Measurements from ENCODE around the gene LMNA. TPM values are rescaled to one million over a fixed set of nuclear protein-coding genes. Genes with fewer than 3 reads are reported as not detected.
"Not testable (repeated sequence)": the region's sequence is repeated elsewhere in the genome, so short reads cannot be mapped to it uniquely, and the experiment has no call there.

LMNA gene
- total RNA-seq, 1 donor from 2014 or later, result 246 TPM

- Mint-ChIP-seq H3K4me1 (ENCODE audit: low read depth) (peaks cover 56% of the 10 kb centered on the region), H3K36me3 (ENCODE audit: low read depth) (peaks cover 19% of the 10 kb centered on the region), H3K27ac (peak overlapping the region; percentile 84), H3K27me3 (ENCODE audit: low read depth) (no peaks in the 10 kb centered on the region), H3K9me3 (no peaks in the 10 kb centered on the region), H3K4me3 (ENCODE audit: low read depth) (peak overlapping the region; percentile 13)
- DNase-seq (ENCODE audit: low spot score), result no peak
- intact Hi-C loops (cut with micrococcal nuclease), result loop anchor here (10.0 kb wide), 1 partner anchor 382 kb away; the partner anchor contains the start of gene MEF2D
These were observed 8.2 kb downstream of the LMNA start for GRCh38 chr1:156122519-156123355.

GRCh38 chr1:156123356-156124196 lies 9.1 kb downstream of the LMNA start:
- no peaks in the 10 kb centered on the region for H3K9me3 Mint-ChIP-seq
- no peaks in the 10 kb centered on the region for H3K27me3 Mint-ChIP-seq (ENCODE audit: low read depth)
- H3K27ac Mint-ChIP-seq, result peak overlapping the region; percentile 84
- peaks cover 58% of the 10 kb centered on the region for H3K4me1 Mint-ChIP-seq (ENCODE audit: low read depth)
- peaks cover 19% of the 10 kb centered on the region for H3K36me3 Mint-ChIP-seq (ENCODE audit: low read depth)
- H3K4me3 Mint-ChIP-seq (ENCODE audit: low read depth), result peak overlapping the region; percentile 13
- intact Hi-C loops (cut with micrococcal nuclease), result loop anchor here (10.0 kb wide), 1 partner anchor 381 kb away; the partner anchor contains the start of gene MEF2D
- DNase-seq (ENCODE audit: low spot score), result no peak

- DNase-seq (ENCODE audit: low spot score), result no peak
These were observed 10.3 kb downstream of the LMNA start for GRCh38 chr1:156124557-156125483.

GRCh38 chr1:156125544-156125943 lies 11.0 kb downstream of the LMNA start:
- DNase-seq (ENCODE audit: low spot score); H3K9me3 Mint-ChIP-seq; H3K27me3 Mint-ChIP-seq (ENCODE audit: low read depth): not testable (repeated sequence)
- H3K4me3 Mint-ChIP-seq (ENCODE audit: low read depth), result peak overlapping the region; percentile 47
- peaks cover 23% of the 10 kb centered on the region for H3K36me3 Mint-ChIP-seq (ENCODE audit: low read depth)
- peak overlapping the region; percentile 84 for H3K27ac Mint-ChIP-seq
- intact Hi-C loops (cut with micrococcal nuclease), result loop anchor here (10.0 kb wide), 1 partner anchor 379 kb away; the partner anchor contains the start of gene MEF2D
- peaks cover 65% of the 10 kb centered on the region for H3K4me1 Mint-ChIP-seq (ENCODE audit: low read depth)

More at GRCh38 chr1:156124557-156125483, 10.3 kb downstream of the LMNA start:
- H3K4me3 Mint-ChIP-seq (ENCODE audit: low read depth), result peak overlapping the region; percentile 47
- H3K4me1 Mint-ChIP-seq (ENCODE audit: low read depth), result peaks cover 67% of the 10 kb centered on the region
- intact Hi-C loops (cut with micrococcal nuclease), result loop anchor here (10.0 kb wide), 1 partner anchor 380 kb away; the partner anchor contains the start of gene MEF2D
- peak overlapping the region; percentile 84 for H3K27ac Mint-ChIP-seq
- no peaks in the 10 kb centered on the region for H3K27me3 Mint-ChIP-seq (ENCODE audit: low read depth)
- no peaks in the 10 kb centered on the region for H3K9me3 Mint-ChIP-seq
- peaks cover 23% of the 10 kb centered on the region for H3K36me3 Mint-ChIP-seq (ENCODE audit: low read depth)

GRCh38 chr1:156126043-156126629 lies 11.6 kb downstream of the LMNA start:
- peak overlapping the region; percentile 60 for H3K4me3 Mint-ChIP-seq (ENCODE audit: low read depth)
- peak; percentile 70 for DNase-seq (ENCODE audit: low spot score)
- intact Hi-C loops (cut with micrococcal nuclease), result loop anchor here (1.0 to 10.0 kb wide), 2 partner anchors 12 to 379 kb away; partner anchors contain the start of genes LMNA and MEF2D
- H3K27me3 Mint-ChIP-seq (ENCODE audit: low read depth), result no peaks in the 10 kb centered on the region
- H3K36me3 Mint-ChIP-seq (ENCODE audit: low read depth), result peaks cover 23% of the 10 kb centered on the region
- no peaks in the 10 kb centered on the region for H3K9me3 Mint-ChIP-seq
- peaks cover 64% of the 10 kb centered on the region for H3K4me1 Mint-ChIP-seq (ENCODE audit: low read depth)
- peak overlapping the region; percentile 91 for H3K27ac Mint-ChIP-seq

GRCh38 chr1:156126630-156127534 lies 12.4 kb downstream of the LMNA start:
- Mint-ChIP-seq H3K36me3 (ENCODE audit: low read depth) (peaks cover 28% of the 10 kb centered on the region), H3K9me3 (no peaks in the 10 kb centered on the region), H3K4me1 (ENCODE audit: low read depth) (peaks cover 64% of the 10 kb centered on the region), H3K27me3 (ENCODE audit: low read depth) (no peaks in the 10 kb centered on the region), H3K4me3 (ENCODE audit: low read depth) (peak overlapping the region; percentile 60), H3K27ac (peak overlapping the region; percentile 91)
- intact Hi-C loops (cut with micrococcal nuclease), result loop anchor here (1.0 to 10.0 kb wide), 4 partner anchors 13 to 378 kb away; partner anchors contain the start of genes LMNA and MEF2D
- peak; percentile 85 for DNase-seq (ENCODE audit: low spot score)

- intact Hi-C loops (cut with micrococcal nuclease), result loop anchor here (10.0 kb wide), 1 partner anchor 377 kb away; the partner anchor contains the start of gene MEF2D
- no peak for DNase-seq (ENCODE audit: low spot score)
- Mint-ChIP-seq H3K36me3 (ENCODE audit: low read depth) (peaks cover 30% of the 10 kb centered on the region), H3K27ac (peak overlapping the region; percentile 52), H3K4me1 (ENCODE audit: low read depth) (peaks cover 62% of the 10 kb centered on the region), H3K27me3 (ENCODE audit: low read depth) (no peaks in the 10 kb centered on the region), H3K4me3 (ENCODE audit: low read depth) (peak overlapping the region; percentile 30), H3K9me3 (no peaks in the 10 kb centered on the region)
These were observed 13.8 kb downstream of the LMNA start for GRCh38 chr1:156128308-156128653.

- peak overlapping the region; percentile 52 for H3K27ac Mint-ChIP-seq
- H3K9me3 Mint-ChIP-seq, result no peaks in the 10 kb centered on the region
- no peak for DNase-seq (ENCODE audit: low spot score)
- H3K36me3 Mint-ChIP-seq (ENCODE audit: low read depth), result peaks cover 35% of the 10 kb centered on the region
- intact Hi-C loops (cut with micrococcal nuclease), result loop anchor here (10.0 kb wide), 1 partner anchor 376 kb away; the partner anchor contains the start of gene MEF2D
- H3K27me3 Mint-ChIP-seq (ENCODE audit: low read depth), result no peaks in the 10 kb centered on the region
- peak overlapping the region; percentile 30 for H3K4me3 Mint-ChIP-seq (ENCODE audit: low read depth)
- peaks cover 56% of the 10 kb centered on the region for H3K4me1 Mint-ChIP-seq (ENCODE audit: low read depth)
These were observed 14.4 kb downstream of the LMNA start for GRCh38 chr1:156128654-156129597.

GRCh38 chr1:156129687-156130577 lies 15.4 kb downstream of the LMNA start:
- Mint-ChIP-seq H3K4me3 (ENCODE audit: low read depth) (no peak overlapping the region), H3K27ac (peak overlapping the region; percentile 33), H3K36me3 (ENCODE audit: low read depth) (peaks cover 45% of the 10 kb centered on the region), H3K4me1 (ENCODE audit: low read depth) (peaks cover 47% of the 10 kb centered on the region), H3K27me3 (ENCODE audit: low read depth) (no peaks in the 10 kb centered on the region), H3K9me3 (no peaks in the 10 kb centered on the region)
- intact Hi-C loops (cut with micrococcal nuclease), result loop anchor here (1.0 to 10.0 kb wide), 3 partner anchors 34 to 375 kb away; partner anchors contain the start of gene MEF2D
- peak; percentile 63 for DNase-seq (ENCODE audit: low spot score)

Measured in activated T-helper 2 cell treated with anti-CD3 and anti-CD28 coated beads, Interferon-gamma antibody, Interleukin-2, Interleukin-4, amounts not matched to agents 10 μg/mL and 5 μg/mL and 100 μg/mL, durations not matched to agents 14 hours and 24 hours and 36 hours (primary cell).